Kidney capillary endothelial cell (primary cell): ENCODE measurements around the gene ZSCAN20.

Experiments
- DNase-seq: peaks from one replicate; pipeline ENCODE4 v3.0.0-alpha.2; 2018; ENCODE audit warnings: low spot score

Gene ZSCAN20

DNA sequence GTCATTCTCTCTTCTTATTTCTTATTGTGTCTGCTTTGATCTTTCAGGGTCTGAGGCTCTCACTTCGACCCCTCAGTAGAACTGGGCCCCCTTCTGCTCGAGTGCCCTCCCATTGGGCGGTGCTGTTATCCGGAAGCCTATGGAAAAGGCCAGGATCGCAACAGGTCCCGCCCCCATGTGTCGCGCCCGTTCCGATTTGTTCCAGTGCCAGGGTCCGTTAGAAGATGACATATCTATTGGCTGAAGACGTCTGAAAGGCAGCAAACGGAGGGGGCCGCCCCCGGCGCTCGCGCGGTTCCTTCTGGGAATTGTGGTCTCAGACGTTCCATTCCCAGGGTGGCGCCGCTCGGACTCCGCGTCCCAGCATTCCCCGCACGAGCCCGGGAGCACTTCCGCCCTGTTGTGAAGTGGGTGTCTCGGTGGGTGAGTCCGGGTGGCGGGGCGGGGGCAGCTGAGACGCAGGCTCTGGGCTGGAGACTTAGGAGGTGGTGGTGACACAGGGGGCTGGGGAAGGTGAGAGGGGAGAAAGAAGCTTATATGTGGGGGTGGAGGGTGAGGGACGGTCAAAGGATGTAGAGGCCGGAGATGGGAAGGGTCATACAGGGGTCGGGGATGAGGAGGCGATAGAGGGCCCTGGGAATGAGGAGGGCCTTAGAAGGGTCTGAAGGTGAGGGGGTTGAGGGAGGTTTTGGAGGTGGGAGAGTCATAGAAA lies at the start of gene ZSCAN20:
ZSCAN20 (plus strand) TSS at position 377 of the 712 bp plus-strand sequence. CDS start 6,644 bp downstream, outside the sequence.
- peak; percentile 97 for DNase-seq

- no peak for DNase-seq
Observed at GRCh38 chr1:33424205-33424604, 48.2 kb upstream of the ZSCAN20 start.

DNA sequence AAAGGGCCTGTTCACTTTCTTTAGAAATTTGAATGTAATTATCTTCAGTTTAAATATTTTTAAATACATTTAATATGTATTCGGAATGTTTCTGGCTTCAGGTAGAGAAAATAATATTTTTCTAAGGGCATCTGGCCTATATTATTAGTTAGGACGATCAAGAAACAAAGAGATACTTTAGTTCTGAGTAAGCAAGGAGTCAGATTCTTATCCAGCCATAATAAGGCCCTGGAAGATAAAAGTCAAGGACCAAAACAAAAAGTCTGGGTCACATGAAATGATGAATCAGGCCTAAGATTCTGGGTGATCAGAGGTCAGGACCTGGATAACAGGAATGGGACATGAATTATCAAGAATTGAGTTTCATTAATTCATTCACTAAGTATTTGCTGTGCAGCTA lies 47.8 kb upstream of the ZSCAN20 start:
- DNase-seq: no peak

- DNase-seq: no peak
Observed at GRCh38 chr1:33425900-33426299, 46.5 kb upstream of the ZSCAN20 start.

DNA sequence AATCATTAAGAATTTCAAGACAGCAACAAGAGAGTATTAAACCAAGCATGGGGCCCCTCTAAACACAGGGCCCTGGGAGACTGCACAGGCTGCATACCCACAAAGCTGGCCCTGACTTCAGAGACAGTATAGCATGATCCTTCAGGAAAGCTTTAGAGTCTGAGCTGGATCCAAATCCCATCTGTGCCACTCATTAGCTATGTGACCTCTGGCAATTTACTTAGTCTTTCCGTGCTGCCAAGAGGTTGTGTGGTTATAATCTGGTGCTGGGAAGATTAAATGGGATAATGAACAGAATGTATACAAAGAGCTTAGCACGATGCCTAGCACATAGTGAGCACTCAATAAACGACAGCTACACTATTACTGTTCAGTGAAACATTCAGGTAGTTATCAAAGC lies 45.5 kb upstream of the ZSCAN20 start:
- no peak for DNase-seq

- no peak for DNase-seq
Observed at GRCh38 chr1:33428661-33429060, 43.8 kb upstream of the ZSCAN20 start.

DNA sequence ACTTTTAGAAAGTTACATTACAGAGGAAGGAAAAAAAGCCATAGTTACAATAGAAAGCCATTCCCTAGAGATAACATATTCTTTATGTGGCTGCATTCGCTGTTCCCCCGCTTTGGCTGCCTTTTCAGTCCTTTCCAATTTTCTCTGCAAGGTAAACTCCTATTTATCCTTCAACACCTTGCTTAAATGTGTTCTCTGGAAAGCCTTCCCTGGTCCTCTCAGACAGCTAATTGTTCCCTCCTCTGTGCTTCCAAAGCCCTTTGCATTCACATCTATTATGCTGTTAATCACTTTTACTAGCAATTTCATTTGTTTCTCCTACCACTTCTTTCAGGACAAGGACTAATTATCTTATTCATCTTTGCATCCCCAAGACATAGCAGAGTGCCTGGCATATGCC lies 43.1 kb upstream of the ZSCAN20 start:
- DNase-seq: no peak

- no peak for DNase-seq
Observed at GRCh38 chr1:33429856-33430691, 42.4 kb upstream of the ZSCAN20 start.

DNA sequence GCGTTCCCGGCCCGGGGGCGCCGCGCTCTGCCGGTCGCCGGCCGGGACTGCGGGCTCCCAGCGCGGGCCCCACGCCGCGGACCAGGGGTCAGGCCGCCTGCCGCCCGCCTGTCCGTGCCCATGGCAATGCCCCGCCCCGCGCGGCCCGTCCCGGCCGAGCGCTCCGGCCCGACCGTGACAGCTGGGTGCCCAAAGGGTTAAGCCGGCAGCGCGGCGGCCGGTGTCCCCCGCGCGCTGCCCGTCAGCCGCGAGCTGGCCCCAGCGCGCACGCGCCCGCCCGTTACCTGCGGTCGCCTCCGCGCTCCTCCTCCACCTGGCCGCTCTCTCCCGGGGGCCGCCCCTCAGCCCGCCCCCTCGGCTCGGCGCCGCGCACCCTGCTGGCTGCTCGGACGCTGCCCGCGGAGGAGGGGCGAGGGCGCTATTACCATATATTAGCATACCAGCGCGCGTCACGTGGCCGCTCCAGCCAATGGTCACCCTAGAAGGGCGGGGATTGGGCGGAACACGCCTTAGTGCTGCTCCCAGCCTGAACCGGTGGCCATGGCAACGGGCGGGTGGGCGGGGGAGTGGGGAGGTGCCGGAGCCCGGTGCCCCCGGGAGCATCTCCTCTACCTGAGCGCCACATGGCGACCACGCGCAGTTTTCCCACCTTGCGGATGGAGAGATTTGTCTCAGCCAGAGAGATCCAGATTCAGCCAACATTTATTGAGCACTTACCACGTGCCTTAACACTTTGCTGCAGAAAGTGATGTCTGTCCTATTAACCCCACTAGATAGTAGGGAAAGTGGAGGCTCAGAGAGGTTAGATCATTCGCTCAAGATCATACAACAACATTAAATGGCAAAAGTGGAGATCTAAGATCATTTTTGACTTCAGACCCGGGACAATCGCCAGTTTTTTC lies 41.5 kb upstream of the ZSCAN20 start, which contains the start of gene PHC2:
PHC2 (minus strand) TSS at position 404 of the 902 bp plus-strand sequence. CDS start 55,556 bp downstream, outside the sequence.
- peak; percentile 96 for DNase-seq

DNA sequence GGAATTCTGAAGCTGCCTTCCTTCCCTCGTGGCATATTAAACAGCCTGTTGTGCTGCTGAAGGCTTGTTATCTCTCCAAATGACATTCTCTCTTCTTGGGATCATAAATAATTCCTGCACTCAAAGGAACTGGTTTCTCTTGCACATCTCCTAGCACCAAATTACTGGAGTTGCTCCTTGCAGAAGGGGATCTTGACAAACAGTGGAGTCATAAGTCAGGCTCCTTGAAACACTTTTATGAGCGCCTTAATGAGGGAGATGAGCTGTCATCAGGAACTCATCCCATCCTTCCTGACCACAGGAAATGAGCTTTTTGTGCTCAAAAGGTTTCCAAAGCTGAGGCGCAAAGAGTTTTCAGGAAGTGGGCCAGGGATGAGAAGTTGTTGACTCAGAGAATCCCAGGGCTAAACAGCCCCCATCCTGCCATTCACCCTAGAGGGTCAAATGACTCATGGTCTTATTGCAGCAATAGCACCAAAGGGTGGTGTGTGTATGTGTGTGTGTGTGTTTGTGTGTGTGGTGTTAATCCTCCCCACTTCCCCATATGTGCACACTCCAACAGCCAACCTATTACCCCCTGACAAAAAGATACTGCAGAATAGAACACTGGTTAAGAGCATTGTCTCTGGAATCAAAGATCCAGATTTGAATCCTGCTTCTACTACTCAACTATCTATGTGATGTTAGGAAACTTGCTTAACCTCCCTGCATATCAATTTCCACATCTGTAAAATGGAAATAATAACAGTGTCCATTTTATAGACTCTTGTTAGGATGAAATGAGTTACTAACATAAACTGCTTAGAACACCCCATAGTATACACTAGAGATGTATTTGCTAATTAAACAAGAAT lies 38.7 kb upstream of the ZSCAN20 start:
- peak; percentile 97 for DNase-seq

GRCh38 chr1:33434363-33434750 lies 38.1 kb upstream of the ZSCAN20 start:
- no peak for DNase-seq

- no peak for DNase-seq
Observed at GRCh38 chr1:33435096-33435820, 37.2 kb upstream of the ZSCAN20 start.

- DNase-seq: no peak
Observed at GRCh38 chr1:33436557-33437285, 35.7 kb upstream of the ZSCAN20 start.

DNA sequence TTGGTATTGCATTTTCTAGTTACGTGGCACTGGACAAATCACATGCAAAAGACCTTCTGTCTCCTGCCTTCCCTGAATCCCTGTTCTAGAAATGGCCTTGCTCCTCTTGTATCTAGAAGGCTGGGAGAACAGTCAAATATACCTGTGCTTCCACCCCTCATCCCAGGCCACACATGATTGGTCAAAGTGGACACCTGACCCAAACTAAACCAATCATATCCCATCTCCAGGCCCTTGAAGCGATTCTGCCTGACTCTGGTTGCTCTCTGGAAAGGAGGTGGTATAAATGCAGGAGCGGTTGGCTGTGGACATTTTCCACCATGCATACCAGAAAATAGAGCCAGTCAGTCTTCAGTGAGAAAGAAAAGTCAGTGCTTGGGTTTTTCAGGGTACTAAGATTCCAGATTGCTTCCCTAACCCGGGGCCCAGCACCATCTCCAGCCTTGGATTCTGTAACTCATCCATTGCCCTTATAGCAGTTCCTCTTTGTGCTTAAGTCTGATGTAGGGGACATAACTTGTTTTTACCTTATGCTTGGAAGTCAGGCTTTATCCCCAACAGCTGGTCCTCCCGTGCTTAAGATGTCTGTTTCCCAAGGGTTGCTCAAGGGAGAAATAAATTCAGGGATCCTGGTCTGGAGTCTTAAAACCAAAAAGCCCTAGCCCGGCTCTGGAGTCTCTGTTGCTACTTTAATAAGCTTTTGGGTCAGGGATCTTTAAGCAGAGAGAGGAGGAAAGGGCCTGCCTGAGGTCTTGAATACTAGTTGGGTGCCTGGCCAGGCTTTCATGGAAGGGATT lies 33.9 kb upstream of the ZSCAN20 start:
- no peak for DNase-seq

DNA sequence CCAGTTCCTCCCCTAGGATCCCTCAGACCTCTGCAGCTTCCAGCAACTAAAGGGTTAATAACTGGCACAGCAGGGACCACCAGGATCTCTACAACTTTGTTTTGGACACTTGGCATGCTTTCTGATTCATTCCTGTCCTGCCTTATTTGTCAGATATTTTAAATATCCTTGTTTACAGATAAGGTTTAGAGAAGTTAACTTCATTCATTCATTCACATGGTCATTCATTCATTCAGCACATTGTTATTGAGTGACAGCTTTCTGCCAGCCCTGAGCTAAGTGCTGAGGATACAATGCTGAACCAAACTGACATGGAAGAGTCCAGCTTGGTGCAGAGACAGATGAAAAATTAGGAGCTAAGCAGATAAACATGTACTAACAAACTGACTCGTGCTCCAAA lies 32.8 kb upstream of the ZSCAN20 start:
- DNase-seq: no peak

DNA sequence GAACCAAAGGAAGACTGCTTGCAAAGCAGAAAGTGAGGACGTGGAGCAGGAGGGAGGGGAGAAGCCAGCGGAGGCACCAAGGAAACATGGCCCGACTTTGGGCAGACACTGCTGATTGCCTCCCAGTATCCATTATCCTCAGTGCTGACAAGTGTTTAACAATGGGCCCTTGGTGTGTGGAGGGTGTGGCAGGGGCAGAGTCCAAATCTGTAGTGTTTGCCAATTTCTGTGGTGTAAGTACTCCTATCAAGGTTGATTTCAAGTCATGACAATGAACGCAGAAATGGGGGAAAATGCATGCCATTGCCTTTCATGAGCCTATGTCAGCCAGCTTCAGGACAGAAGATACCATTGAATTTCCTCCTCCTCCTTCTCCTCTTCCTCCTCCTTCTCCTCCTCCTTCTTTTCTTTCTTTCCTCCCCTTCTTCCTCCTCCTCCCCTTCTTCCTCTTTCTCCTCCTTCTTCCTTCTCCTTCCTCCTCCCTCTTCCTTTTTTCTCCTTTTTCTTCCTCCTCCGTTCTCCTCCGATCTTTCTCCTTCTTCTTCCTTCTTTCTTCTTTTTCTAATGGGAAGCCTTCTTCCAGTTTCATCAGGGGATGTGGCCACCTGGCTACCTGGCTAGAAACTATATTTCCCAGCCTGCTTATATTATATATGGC lies 31.2 kb upstream of the ZSCAN20 start:
- DNase-seq: no peak

DNA sequence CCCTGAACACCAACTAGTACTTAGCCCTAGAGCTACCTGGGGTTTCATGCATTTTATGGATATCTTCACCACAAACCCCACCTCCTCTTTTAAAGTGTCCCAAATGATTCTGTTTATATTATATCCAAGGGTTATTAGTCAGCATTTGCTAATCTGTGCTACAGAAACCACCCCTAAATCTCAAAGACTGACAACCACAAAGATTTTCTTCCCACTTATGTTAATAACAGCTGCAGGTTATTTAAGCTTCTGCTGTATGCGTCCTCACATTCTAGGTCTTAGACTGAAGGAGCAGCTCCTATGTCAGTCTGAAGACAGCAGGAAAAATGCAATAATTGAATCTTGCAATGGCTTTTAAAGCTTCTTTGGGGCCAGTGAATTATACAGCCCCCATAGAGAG lies 30.3 kb upstream of the ZSCAN20 start:
- DNase-seq: no peak

DNA sequence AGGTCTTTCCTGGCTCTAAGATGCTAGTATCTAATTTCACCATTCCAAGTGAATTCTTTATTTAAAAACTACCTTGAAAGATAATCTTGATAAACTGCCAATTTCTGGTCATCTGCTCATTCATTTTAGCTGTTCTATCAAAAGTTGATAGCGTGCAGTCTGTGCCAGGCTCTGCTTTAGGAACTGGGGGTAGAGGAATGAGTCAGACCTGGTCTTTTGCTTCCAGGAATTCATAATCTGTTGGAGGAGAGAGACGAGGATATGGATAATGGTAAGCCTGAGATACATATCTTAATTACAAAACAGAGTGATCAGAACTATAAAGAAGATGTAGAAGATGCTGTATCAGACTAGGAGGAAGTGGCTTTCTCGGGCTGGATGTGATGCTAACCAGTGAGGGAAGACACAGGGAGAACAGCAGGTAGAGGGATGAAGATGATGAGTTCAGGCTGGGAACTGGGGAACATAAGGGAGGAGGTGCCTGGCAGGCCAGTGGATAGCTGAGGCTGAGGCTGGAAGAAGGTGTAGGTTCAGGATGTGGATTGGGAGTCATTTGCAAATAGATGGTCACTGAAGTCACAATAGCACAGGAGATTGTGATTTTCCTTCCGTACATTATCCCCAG lies 29.3 kb upstream of the ZSCAN20 start:
- DNase-seq: peak; percentile 58
